GM21619 (cell line): ENCODE data around the gene TFR2.
A peak's percentile ranks its signal among the peaks of the same experiment; 100 is the strongest.

Experiments used
- ATAC-seq: cut with Tn5 transposase; IDR thresholded peaks from one replicate; pipeline ENCODE4 v1.9.1; 2021; ENCODE audit not compliant: unreplicated experiment

TFR2 gene

DNA sequence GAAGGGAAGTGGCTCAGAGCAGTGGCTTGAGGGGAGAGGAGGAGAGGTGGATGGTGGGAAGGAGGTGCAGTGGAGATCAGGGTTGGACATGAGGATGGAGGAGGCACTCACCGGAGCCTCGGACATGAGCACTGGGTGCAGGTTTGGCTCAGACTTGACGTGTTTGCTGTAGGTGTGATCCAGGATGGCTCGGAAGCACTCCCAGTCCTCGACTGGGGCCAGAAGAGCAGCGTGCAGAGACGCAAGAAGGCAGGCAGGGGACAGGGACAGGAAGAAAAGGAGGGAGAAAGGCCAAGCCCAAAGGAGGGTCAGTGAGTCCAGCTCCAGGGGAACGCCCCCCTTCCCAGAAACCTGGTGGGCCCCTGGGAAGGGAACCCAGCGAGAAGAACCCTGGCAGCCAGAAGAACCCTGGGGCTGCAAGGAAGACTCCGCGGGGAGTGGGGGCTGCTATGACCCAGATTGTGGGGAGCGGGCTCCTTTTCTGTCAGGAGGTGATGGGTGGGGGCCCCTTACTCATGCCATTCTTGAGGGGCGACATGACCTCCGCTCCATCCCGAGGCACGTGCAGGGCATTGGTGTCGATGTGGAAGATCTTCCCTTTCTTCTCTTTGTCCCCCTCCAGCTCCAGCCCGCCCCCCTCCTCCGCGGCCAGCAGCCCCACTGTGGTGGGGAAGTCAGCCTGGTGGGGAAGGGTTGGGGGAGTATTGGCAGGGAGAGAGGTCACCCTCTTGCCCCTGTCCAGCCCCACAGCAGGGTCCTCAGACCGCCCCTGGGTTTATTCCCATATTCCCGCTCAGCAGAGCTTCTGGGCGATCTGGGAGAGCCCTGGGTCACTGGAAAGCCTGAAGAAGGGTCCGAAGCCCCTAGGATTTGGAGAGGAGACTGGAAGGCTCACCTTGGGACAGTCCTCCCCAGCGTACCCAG lies 13.8 kb upstream of the TFR2 start:
- no peak for ATAC-seq

DNA sequence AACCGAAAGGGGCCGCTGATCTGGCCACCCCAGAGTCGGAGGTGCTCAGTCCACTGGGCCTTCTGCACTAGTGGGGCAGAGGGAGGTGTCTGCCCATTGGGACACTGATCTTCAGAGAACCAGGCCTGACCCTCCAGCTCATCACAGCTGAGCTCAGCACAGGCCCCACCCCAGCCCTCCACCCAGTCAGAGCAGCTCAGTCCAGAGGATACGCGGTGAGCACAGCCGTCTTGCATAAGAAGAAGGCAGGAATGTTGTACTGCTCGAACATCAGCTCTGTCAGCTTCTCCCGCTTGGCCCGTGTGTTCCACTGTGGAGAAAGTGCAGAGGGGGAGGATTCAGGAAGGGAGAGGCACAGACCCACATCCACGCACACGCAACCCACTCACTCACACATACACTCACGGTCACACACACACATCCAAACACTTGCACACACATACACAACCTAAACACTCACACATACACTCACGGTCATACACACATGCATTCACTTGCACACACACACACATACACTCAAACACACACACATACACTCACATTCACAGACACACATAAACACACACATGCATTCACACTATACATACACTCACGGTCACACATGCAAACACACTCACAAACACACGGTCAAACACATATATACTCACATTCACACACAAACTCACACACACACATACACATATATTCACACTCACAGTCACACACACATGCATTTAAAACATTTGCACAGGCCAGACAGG lies 8.6 kb upstream of the TFR2 start:
- ATAC-seq: no peak

DNA sequence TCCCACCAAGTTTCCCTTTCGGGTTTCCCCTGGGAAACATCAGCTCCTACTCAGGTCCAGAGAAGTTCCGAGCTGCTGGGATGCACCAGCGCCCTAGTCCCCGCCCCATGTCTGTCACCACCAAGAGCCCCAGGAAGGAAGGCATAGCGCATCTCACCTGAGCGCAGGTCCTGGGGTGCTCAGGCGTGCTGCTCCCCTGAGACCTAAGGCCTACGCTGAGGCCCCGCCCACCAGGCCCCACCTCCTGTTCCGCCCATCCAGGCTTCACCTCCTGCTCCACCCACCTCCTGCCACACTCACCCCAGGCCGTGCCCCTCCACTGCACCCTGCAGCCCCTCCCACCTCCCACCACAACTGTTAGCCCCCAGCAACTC lies 1.2 kb upstream of the TFR2 start:
- ATAC-seq: no peak

DNA sequence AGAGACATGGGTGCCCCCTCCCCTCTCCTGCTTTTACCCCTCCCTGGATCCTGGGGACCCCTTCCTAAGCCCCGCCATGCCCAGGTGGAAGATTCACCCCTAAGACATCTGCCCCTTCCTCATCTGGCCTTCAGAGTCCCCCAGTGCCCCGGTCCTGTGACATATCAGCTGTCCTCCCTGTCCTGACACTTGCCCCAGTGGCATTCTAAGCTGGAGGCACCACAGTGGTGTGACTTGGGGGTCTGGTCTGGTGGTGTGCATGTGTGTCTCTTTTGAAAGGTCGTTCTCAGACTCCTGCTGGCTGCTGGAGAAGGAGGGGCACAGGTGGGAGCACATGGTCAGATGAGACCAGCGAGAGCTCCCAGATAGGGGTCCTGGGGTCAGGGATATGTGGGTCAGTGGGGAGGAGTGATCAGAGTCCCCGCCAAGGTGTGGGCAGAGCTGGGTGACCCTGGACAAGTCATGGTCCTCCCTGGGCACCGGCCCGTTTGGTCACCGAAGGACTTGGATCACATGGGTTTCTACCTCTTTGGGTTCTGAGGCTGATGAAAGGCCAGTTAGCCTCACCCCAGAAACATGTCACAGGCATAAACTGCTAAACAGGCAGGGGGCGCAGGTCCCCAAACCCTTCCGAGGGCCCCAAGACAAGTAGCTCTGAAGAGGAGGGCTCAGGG lies 645 bp upstream of the TFR2 start:
- no peak for ATAC-seq

DNA sequence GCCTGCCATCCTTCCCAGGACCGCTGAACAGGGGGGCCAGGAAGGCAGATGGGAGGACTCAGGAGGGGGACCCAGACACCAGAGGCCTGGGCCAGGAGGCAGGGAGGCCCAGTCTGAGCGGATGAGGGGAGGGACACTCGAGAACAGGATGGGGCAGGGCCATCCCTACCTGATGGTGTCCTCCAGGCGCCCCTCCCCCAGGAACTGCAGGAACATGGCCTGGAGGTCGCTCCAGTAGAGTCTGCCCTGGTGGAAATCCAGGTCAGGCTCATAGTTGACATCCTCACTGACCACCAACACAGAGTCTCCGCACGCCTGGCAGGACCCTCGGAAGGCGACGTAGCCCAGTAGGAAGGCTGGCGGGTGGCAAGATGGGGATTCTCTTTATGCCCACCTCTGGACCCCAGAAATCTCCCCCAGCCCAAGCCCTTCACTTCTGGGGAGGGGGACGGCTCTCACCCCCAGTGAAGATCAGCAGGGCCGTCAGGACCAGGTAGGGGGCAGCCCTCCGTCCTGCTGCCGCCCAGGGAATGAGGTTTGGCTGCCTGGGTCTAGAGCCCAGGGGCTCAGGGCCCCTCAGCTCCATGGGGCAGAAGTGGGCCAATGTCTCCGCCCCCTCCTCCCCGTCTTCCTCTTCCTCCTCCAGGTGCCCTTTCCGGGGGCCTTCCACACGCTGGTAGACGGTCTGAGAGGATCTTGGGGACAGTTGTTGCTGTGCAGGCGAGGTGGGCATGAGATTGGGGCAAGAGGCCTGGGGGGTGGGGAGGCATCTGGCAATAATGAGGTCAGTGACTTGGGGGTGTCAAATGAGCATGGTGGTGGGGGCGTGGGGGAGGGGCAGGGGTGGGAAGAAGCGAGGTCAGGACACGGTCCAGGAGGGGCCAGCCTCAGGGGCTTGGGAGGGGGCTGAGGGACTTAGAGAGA lies 573 bp downstream of the TFR2 start:
- ATAC-seq: no peak

DNA sequence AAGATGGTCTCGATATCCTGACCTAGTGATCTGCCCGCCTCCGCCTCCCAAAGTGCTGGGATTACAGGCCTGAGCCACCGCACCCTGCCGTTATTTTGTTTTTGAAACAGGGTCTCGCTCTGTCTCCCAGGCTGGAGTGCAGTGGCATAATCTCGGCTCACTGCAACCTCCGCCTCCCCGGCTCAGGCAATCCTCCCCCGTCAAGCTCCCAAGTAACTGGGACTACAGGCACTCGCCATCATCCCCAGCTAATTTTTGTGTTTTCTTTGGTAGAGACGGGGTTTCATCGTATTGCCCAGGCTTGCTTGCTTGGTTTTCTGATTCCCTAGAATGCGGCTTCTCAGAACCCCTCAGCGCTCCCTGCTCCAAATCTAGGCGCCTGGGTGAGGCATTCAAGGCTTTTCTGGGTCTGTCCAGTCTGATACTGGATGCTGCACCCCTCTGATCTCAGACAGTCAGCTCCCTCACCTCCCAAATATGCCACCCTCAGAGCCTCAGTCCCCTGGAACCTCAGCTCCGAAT lies 1.3 kb downstream of the TFR2 start:
- ATAC-seq: no peak

DNA sequence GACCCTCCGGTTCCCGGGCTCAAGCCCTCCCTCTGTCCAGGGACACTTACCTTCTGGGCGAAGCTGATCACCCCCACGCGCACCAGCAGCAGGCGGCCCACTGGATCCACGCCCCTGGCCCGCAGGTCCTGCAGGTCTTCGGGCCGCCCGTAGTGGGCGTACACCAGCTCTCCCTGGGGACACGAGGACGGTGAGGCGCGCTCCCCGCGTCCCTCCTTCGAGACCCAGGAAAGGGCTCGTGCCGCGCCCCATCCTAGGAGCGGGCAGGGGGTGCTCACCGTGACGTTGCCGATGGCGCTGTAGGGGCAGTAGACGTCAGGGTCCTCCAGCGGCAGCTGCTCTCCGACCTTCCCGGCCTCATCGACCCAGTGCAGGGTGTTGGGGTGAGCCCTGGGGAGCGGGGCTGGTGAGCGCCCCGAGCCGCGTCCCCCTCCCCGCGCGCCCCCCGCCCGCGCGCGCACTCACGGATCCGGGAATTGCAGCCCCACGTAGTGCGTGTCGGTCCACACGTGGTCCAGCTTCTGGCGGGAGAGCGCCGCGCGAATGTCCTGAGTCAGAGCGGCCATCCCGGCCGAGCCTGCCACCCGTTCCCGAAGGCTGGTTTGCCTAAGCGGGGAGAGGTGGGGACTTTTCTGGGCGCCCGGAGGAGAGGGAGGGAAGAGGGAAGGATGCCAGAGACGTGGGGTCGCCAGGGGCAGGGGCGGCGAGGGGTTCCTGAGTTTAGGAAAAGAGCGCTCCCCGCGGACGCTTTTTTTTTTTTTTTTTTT lies 8.2 kb downstream of the TFR2 start:
- ATAC-seq: no peak

DNA sequence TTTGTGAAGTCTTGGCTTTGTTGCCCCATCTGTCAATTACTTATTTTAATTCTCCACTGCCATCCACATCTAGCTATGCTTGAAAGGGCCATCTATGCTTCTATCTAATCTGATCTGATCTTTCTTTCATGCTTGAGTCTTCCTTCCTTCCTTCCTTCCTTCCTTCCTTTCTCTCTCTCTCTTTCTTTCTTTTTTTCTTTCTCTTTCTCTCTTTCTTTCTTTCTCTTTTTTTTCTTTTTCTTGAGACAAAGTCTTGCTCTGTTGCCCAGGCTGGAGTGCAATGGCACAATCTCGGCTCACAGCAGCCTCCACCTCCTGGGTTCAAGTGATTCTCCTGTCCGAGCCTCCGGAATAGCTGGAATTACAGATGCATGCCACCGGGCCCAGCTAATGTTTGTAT lies 11.3 kb downstream of the TFR2 start:
- no peak for ATAC-seq

DNA sequence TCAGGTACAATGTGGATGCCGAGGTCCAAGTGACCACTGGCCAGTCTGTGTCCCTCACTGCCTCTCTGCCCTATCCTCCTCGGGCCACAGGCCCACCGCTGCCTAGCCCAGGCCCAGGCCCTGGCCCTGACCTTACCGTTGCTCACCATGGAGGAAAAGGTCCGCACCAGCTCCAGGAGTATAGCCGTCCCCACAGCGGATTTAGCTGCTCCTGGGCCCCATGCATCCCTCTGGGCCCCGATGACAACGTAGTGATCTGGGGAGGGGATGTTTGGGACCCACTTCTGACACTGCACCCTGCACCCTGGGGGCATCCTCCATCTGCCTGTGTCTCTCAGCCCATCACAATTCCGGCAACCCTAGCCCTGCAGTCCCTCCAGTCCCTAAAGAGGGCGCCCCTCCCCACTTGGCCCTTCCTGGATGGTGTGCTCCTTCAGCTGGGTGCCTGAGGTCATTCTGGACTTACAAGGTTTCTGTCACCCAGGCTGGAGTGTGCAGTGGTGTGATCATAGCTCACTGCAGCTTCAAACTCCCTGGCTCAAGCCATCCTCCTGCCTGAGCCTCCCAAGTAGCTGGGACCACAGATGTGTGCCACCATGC lies 12.1 kb downstream of the TFR2 start:
- no peak for ATAC-seq

DNA sequence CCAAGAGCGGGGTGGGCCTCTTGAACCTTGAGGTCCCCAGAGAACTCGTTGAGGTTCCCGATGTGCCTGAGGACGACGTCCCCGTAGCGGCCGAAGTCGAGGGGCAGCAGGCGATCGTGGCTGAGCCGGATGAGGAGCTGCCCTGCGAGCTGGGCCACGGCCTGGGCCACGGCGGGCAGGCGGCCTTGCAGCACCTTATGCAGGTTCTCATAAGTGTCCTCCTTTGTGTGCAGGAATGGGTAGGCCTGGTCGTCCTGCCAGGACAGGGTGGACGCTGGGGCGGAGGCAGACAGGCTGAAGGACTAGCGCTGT lies 14.2 kb downstream of the TFR2 start:
- ATAC-seq: no peak

DNA sequence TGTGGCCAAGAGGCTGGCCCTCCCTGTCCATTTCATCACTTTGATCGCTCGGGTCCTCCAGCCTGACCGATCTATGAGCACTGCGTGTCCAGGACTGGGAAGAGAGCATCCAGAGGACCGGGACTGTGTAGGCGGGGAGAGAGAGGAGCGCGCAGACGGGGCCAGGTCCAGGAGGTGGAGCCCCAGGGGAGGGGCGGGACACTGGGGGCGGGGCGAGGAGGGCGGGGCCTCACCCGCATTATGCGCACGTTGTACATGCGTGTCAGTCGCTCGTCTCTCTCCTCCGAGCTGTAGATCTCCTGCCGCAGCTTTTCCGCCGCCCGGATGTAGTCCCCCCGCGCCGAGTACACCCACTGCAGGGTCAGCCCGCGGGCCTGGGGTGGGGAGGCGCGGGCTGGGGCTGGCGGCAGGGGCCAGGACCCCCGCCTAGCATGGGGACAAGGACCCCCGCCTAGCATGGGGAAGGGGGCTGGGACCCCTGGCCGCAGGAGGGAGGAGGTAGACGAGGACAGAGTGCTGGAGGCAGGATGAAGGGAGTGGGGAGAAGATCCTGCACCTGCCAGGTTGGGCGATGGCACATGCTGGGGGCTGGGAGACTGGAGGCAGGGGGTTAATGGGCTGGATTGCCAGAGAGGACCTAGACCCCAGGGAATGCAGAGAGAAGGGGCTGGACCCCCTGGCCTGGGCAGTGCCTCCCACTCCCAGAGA lies 14.7 kb downstream of the TFR2 start:
- ATAC-seq: peak; percentile 81

DNA sequence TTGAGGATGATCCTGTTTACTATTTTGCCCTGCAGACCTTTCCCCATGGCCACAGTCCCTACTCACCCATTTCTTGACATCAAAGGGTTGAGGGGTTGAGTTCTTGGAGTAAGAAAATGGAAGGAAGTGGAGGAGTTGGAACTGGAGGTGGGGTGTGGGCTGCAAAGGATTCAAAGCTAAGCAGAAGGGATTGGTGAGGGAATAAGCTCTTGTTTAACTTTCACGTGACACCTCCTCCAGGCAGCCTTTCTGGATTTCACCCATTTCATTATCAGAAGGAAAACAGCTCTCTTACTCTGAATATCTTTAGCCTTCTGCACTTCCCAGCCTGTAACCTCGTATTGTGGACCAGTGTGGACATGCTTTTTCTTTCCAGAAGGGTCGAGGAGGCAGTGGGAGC lies 15.3 kb downstream of the TFR2 start:
- ATAC-seq: no peak

DNA sequence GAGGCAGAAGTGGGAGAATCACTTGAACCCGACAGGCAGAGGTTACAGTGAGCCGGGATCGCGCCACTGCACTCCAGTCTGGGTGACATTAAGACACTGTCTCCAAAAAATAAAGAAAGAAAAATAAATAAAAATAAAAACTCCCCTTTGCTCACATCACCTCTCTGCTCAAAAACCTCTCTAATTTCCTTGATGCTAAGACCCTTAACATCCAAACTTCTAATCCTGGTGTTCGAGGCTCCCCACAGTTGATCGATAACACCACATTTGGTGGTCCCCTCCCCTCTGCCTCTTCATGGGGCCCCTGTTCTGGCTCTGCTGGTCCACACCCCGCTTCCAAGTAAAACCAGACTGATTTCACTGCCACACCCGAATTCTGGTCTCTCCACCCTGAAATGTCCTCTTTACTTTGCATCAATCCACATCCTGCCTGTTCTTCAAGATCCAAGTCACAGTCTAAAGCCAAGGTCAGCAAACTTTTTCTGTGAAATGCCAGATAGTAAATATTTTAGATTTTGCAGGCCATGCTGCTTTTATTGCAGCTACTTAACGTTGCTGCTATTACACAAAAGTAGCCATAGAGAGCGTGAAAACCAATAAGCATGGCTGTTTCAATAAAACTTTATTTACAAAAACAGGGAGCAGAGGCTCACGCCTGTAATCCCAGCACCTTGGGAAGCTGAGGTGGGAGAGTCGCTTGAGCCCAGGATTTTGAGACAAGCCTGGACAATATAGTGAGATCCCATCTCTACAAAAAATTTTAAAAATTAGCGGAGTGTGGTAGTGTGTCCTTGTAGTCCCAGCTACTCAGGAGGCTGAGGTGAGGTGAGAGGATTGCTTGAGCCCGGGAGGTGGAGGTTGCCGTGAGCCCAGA lies 17.2 kb downstream of the TFR2 start:
- no peak for ATAC-seq

DNA sequence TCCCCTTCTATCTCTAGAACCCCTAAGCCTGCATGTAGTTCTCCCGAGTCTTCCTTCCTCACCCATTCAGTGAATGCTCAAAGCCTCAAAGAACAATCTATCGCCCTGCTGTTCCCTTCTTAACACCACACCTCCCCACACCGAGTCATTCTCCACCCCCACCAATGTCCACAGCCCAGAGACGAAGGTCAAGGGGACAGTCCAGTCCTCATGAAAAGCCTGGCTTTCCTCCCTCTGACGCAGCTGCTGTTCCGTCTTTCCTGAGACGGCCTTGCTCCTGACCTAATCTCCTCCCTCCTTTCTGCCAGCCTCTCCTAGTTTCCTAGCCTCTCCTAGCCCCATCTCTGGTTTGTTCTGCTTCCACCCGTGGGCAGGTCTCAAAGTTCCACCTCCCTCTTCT lies 19.8 kb downstream of the TFR2 start:
- no peak for ATAC-seq

DNA sequence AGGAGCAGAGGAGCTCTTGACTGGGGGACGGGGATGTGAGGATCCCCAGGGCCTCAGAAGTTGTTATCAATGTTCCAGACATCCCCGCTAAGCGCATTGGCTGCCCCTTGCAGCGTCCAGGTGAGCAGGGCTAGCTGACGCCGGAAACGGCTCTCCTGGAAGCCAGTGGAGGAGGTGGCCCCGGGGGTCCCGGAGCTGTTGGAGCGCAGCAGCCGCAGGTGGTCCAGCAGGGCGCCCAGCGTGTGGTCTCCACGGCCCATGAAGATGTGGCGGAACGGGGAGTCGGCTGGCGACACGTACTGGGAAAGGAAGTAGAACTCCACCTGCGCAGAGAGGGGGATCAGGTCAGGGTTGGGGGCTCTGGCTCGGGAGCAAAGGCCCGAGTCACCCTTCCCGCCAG lies 20.5 kb downstream of the TFR2 start:
- ATAC-seq: no peak

DNA sequence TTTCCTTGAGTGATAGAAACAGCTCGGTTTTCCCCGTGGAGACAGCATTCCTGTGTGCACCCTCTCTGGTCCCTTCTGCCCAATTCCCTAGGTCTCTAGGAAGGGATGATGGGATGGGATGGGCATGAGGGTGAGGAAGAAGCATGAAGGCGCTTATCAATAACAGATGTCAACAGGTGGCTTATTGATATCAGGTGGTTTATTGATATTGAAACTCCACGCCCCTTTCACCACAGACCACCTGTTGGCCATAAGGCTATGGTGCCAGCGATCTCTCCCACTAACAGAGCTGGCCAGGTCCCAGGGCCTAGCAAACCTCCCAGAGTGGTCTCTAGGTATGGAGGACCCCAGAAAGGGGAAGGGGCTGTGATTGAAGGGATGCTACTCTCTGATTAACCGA lies 21.1 kb downstream of the TFR2 start:
- no peak for ATAC-seq

DNA sequence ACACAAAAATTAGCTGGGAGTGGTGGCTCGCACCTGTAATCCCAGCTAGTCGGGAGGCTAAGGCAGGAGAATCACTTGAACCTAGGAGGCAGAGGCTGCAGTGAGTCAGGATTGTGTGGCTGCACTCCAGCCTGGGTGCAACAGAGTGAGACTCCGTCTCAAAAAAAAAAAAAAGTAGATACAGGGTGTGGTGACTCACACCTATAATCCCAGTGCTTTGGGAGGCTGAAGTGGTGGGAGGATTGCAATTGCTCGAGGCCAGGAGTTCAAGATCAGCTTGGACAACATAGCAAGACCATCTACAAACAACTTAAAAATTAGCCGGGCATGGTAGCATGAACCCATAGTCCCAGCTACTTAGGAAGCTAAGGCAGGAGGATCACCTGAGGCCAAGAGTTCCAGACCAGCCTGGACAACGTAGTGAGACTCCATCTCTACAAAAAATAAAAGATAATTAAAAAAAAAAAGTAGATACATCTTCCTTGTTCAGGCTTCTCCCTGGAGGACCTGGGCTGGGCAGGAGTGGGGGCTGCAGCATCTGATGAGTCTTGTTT lies 27.0 kb downstream of the TFR2 start:
- no peak for ATAC-seq
